ENCODE measurements around the gene BTNL9.
"Not testable (repeated sequence)": the region's sequence is repeated elsewhere in the genome, so short reads cannot be mapped to it uniquely, and the experiment has no call there.

GRCh38 chr5:181101030-181101641, 61.1 kb downstream of the BTNL9 start:
- TF ChIP-seq CTCF, POLR2A (IDR thresholded peaks at IDR 0.05): not testable (repeated sequence)
